CD4-positive, alpha-beta T cell treated with Interleukin-4 for 1 hour (primary cell): ENCODE measurements around the gene NTNG2.

Experiments
- DNase-seq, 2 donors: peaks; one replicate each; pipeline ENCODE4 v3.0.0-alpha.2; 2020 to 2022

The NTNG2 gene

GRCh38 chr9:132269704-132270516 is 108.1 kb downstream of the NTNG2 start:
- DNase-seq = peak in 1 of 2 donors; percentile 18

- DNase-seq = no peak
Observed at GRCh38 chr9:132274861-132275260, 113.0 kb downstream of the NTNG2 start.

GRCh38 chr9:132283165-132283564 is 121.3 kb downstream of the NTNG2 start:
- DNase-seq = no peak

GRCh38 chr9:132283863-132284262 is 122.0 kb downstream of the NTNG2 start:
- no peak for DNase-seq

- no peak for DNase-seq
Observed at GRCh38 chr9:132287256-132287760, 125.5 kb downstream of the NTNG2 start.

GRCh38 chr9:132288361-132288760 is 126.5 kb downstream of the NTNG2 start:
- DNase-seq = no peak

- DNase-seq = no peak
Observed at GRCh38 chr9:132288966-132289365, 127.1 kb downstream of the NTNG2 start.

- DNase-seq = peak in 1 of 2 donors; percentile 41
Observed at GRCh38 chr9:132293145-132293721, 131.4 kb downstream of the NTNG2 start.
